Osteoblast (primary cell): ENCODE measurements around the gene ARHGEF17. TPM values are rescaled to one million over a fixed set of nuclear protein-coding genes. Genes with fewer than 3 reads are reported as not detected.
"Not testable (repeated sequence)": the region's sequence is repeated elsewhere in the genome, so short reads cannot be mapped to it uniquely, and the experiment has no call there.

Experiments used
- DNase-seq: peaks from one replicate; pipeline ENCODE4 v3.0.0; 2011; ENCODE audit warnings: low spot score, mixed read lengths; ENCODE audit not compliant: insufficient read length; ENCODE audit errors: missing footprints
- H2AFZ ChIP-seq: 2 replicates; pipeline ENCODE4 v1.6.0; 2011; ENCODE audit warnings: mild to moderate bottlenecking, low read length
- H3K27ac ChIP-seq: 2 replicates; pipeline ENCODE4 v1.5.1; 2011; ENCODE audit warnings: mild to moderate bottlenecking, low read depth, low read length, moderate library complexity
- H3K27me3 ChIP-seq: 2 replicates; pipeline ENCODE4 v1.6.0; 2012; ENCODE audit warnings: mild to moderate bottlenecking, control low read depth, inconsistent platforms, low read length, moderate library complexity; ENCODE audit not compliant: insufficient read depth
- H3K36me3 ChIP-seq: 2 replicates; pipeline ENCODE4 v1.5.1; 2011; ENCODE audit warnings: mild to moderate bottlenecking, low read length, control low read depth, moderate library complexity; ENCODE audit not compliant: insufficient read depth
- H3K4me1 ChIP-seq: 2 replicates; pipeline ENCODE4 v1.5.1; 2011; ENCODE audit warnings: mild to moderate bottlenecking, low read length, control low read depth, moderate library complexity; ENCODE audit not compliant: insufficient read depth
- H3K4me2 ChIP-seq: 2 replicates; pipeline ENCODE4 v1.6.0; 2011; ENCODE audit warnings: mild to moderate bottlenecking, low read length; ENCODE audit not compliant: insufficient read depth
- H3K4me3 ChIP-seq: fragments of 200-600 bp; sonication (generic); 3 replicates; pipeline ENCODE4 v1.5.1; 2012; ENCODE audit warnings: mild to moderate bottlenecking, low read length, inconsistent platforms; ENCODE audit not compliant: insufficient read depth
- H3K79me2 ChIP-seq: 2 replicates; pipeline ENCODE4 v1.6.0; 2012; ENCODE audit warnings: mild to moderate bottlenecking, low read length, control low read depth, inconsistent platforms; ENCODE audit not compliant: insufficient read depth
- H3K9me3 ChIP-seq: 2 replicates; pipeline ENCODE4 v1.5.1; 2011; ENCODE audit warnings: low read depth, low read length, control low read depth
- H4K20me1 ChIP-seq: 2 replicates; pipeline ENCODE4 v1.6.0; 2012; ENCODE audit warnings: mild to moderate bottlenecking, low read length, control low read depth; ENCODE audit not compliant: insufficient read depth
- total RNA-seq: library from RNA; depleted of rRNA; stranded (reverse); fragments of >200 nt; gene quantifications from 2 replicates; pipeline ENCODE4 v1.2.3, GENCODE V29; 2012
- TF ChIP-seq, protein P1 (sequence below): IDR thresholded peaks from 2 replicates; pipeline ENCODE4 v1.5.1; 2011; ENCODE audit warnings: mild to moderate bottlenecking, low read depth, low read length, moderate library complexity; ENCODE audit errors: extremely low read depth

ARHGEF17 gene
- total RNA-seq, 1 donor: 67.0 TPM

DNA sequence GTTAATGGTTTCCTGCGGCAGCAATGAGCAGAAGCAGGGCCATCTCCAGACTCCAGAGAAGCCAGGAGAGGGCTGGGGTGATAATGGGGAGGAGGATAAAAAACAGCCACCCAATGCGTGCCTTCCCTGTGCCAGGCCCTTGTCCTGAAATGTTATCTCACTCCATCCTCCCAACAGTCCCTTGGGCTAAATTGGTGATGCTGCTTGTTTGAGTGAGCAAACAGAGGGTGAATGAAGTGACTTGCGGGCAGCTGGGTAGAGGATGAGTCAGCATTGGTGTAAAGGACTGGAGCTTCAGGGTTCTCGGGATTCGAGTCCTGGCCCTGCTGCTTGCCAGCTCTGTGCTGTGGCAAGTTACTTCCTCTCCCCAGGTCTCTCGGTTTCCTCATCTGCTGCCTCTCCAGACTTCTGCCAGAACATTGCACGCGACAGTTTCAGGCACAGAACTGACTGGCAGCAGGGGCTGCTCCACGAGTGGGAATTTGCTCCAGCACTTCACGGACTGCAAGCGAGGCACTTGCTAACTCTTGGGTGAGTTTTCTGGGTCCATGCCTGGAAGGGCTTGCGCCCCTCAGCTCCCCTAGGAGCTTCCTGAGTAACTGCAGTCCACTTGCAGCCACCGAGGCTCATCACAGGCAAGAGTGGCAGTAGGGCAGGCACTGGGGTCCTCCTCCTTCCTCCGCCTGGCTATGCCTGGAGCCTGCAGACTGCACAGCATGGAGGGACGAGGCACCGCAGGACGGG is 36.0 kb upstream of the ARHGEF17 start, which contains the start of gene P2RY6:
P2RY6 (plus strand) TSS at position 403 of the 744 bp plus-strand sequence. CDS start 24,181 bp downstream, outside the sequence.
- H2AFZ ChIP-seq: no peak within 1 kb of the TSS
- no peak within 1 kb of the TSS for H3K4me3 ChIP-seq
- H3K9me3 ChIP-seq: no peaks in the 10 kb centered on the region
- H3K79me2 ChIP-seq: no peaks in the 10 kb centered on the region
- no peak within 1 kb of the TSS for H3K27ac ChIP-seq
- DNase-seq: peak; percentile 95
- peaks cover 9% of the 10 kb centered on the region for H4K20me1 ChIP-seq
- H3K36me3 ChIP-seq: no peaks in the 10 kb centered on the region
- no peaks in the 10 kb centered on the region for H3K27me3 ChIP-seq
- TF ChIP-seq, protein P1, sequence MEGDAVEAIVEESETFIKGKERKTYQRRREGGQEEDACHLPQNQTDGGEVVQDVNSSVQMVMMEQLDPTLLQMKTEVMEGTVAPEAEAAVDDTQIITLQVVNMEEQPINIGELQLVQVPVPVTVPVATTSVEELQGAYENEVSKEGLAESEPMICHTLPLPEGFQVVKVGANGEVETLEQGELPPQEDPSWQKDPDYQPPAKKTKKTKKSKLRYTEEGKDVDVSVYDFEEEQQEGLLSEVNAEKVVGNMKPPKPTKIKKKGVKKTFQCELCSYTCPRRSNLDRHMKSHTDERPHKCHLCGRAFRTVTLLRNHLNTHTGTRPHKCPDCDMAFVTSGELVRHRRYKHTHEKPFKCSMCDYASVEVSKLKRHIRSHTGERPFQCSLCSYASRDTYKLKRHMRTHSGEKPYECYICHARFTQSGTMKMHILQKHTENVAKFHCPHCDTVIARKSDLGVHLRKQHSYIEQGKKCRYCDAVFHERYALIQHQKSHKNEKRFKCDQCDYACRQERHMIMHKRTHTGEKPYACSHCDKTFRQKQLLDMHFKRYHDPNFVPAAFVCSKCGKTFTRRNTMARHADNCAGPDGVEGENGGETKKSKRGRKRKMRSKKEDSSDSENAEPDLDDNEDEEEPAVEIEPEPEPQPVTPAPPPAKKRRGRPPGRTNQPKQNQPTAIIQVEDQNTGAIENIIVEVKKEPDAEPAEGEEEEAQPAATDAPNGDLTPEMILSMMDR: no peak
- H3K4me2 ChIP-seq: no peak within 1 kb of the TSS
- no peaks in the 10 kb centered on the region for H3K4me1 ChIP-seq

DNA sequence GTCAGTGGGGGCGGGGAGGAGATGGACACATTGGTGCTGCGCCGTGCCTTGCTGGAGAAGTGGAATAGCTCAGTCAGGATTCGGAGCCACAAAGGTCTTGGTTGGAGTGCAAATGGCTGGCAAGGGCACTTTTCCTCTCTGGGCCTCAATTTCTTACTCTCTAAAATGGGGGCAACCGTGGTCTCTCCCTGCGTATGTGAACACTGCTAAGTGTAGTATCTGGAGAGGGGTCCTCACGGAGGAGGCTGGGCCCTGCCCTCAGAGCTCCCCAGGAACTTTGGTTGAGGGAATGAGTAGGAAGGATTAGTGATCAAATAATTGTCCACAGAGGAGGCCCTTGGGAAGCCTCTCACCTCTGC is 35.4 kb upstream of the ARHGEF17 start:
- no peaks in the 10 kb centered on the region for H3K79me2 ChIP-seq
- TF ChIP-seq, protein P1: no peak
- no peak overlapping the region for H3K27ac ChIP-seq
- no peaks in the 10 kb centered on the region for H3K27me3 ChIP-seq
- H3K36me3 ChIP-seq: no peaks in the 10 kb centered on the region
- no peak overlapping the region for H3K4me3 ChIP-seq
- DNase-seq: no peak
- no peak overlapping the region for H2AFZ ChIP-seq
- H3K9me3 ChIP-seq: no peaks in the 10 kb centered on the region
- H3K4me2 ChIP-seq: no peak overlapping the region
- H4K20me1 ChIP-seq: peaks cover 9% of the 10 kb centered on the region
- H3K4me1 ChIP-seq: no peaks in the 10 kb centered on the region

DNA sequence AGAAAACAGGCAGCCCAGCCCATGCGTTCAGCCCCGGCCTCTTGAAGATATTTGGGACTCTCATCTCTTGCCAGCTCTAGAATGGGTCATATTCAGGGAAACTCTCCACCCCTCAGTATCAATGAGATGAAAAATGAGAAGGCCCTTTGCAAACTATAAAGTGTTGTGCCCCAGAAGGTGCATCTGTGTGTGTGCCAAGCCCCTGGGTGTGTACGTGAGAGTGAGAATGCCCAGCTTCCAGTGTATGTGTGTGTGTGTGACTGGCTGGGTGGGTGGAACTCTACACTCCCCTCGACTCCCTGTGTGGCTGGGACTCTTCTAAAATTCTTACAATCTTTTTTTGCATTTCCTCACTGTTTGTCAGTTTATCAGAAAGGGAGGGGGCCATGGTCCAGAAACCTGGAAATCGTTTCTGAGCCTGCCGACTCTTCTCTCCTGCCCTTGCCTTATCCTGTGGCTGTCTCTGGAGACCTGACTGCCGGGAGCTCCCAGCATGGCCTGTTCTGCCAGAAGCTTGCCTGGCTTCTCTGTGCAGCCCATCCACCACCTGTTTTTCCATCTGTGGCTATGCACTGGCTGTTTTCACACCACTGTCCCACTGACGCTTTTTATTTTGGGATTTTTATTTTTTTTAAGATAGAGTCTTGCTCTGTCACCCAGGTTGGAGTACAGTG is 34.7 kb upstream of the ARHGEF17 start:
- no peak overlapping the region for H3K4me2 ChIP-seq
- DNase-seq: no peak
- no peaks in the 10 kb centered on the region for H3K27me3 ChIP-seq
- H3K36me3 ChIP-seq: no peaks in the 10 kb centered on the region
- H3K79me2 ChIP-seq: no peaks in the 10 kb centered on the region
- no peak overlapping the region for H3K27ac ChIP-seq
- no peak overlapping the region for H3K4me3 ChIP-seq
- no peaks in the 10 kb centered on the region for H3K4me1 ChIP-seq
- H3K9me3 ChIP-seq: no peaks in the 10 kb centered on the region
- no peak overlapping the region for H2AFZ ChIP-seq
- TF ChIP-seq, protein P1: no peak
- peaks cover 9% of the 10 kb centered on the region for H4K20me1 ChIP-seq

DNA sequence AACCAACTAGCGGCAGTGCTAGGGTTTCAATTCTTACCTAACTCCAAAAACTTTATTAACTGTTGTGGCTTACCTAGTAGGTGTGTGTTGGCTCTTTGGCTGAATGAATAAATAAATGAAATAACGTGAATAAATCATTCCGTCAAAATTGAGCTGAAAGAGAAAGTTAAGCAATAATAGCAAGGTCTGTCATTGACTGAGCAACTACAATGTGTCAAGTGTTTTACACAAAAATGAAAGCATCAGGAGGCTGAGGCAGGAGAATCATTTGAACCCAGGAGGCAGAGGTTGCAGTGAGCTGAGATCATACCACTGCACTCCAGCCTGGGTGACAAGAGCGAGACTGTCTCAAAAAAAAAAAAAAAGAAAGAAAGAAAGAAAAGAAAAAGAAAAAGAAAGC is 33.9 kb upstream of the ARHGEF17 start:
- not testable (repeated sequence) for H3K4me2 ChIP-seq, H4K20me1 ChIP-seq, H2AFZ ChIP-seq, H3K27me3 ChIP-seq, H3K4me3 ChIP-seq, DNase-seq, H3K36me3 ChIP-seq, H3K79me2 ChIP-seq, H3K9me3 ChIP-seq, H3K27ac ChIP-seq, H3K4me1 ChIP-seq
